H9 (cell line): Measurements from ENCODE around the gene SPC24. TPM values are rescaled to one million over a fixed set of nuclear protein-coding genes. Genes with fewer than 3 reads are reported as not detected.

Experiments
- DNase-seq: peaks from one replicate; pipeline ENCODE4 v3.0.0-alpha.2; 2017
- H2AFZ ChIP-seq: one replicate; pipeline ENCODE4 v1.6.1; 2013; ENCODE audit warnings: mild to moderate bottlenecking, low read length, control low read depth, moderate library complexity
- H2AK5ac ChIP-seq: 2 replicates; pipeline ENCODE4 v1.6.1; 2013; ENCODE audit warnings: low read length, control low read depth, mixed read lengths; ENCODE audit not compliant: insufficient read length
- H2BK120ac ChIP-seq: one replicate; pipeline ENCODE4 v1.6.1; 2013; ENCODE audit warnings: low read depth, mild to moderate bottlenecking, low read length, control low read depth, inconsistent platforms; ENCODE audit not compliant: poor library complexity, severe bottlenecking
- H2BK12ac ChIP-seq: 2 replicates; pipeline ENCODE4 v1.6.1; 2013; ENCODE audit warnings: low read length, control low read depth, mixed read lengths, low read depth; ENCODE audit not compliant: insufficient read length
- H2BK15ac ChIP-seq: 2 replicates; pipeline ENCODE4 v1.6.1; 2013; ENCODE audit warnings: low read depth, low read length, control low read depth
- H2BK20ac ChIP-seq: one replicate; pipeline ENCODE4 v1.6.1; 2013; ENCODE audit warnings: low read depth, mild to moderate bottlenecking, low read length, control low read depth, inconsistent platforms; ENCODE audit not compliant: poor library complexity, severe bottlenecking
- H2BK5ac ChIP-seq: 2 replicates; pipeline ENCODE4 v1.6.1; 2013; ENCODE audit warnings: low read length, control low read depth, mixed read lengths; ENCODE audit not compliant: insufficient read length
- H3K14ac ChIP-seq: 2 replicates; pipeline ENCODE4 v1.6.1; 2013; ENCODE audit warnings: low read length, control low read depth; ENCODE audit not compliant: insufficient read depth
- H3K18ac ChIP-seq: 2 replicates; pipeline ENCODE4 v1.6.1; 2013; ENCODE audit warnings: low read depth, mild to moderate bottlenecking, mixed read lengths, low read length, control low read depth; ENCODE audit not compliant: insufficient read length
- H3K23ac ChIP-seq: 2 replicates; pipeline ENCODE4 v1.6.1; 2013; ENCODE audit warnings: low read length, control low read depth, mixed read lengths, low read depth; ENCODE audit not compliant: insufficient read length
- H3K23me2 ChIP-seq: 2 replicates; pipeline ENCODE4 v1.6.1; 2013; ENCODE audit warnings: low read depth, mild to moderate bottlenecking, mixed read lengths, low read length, control low read depth; ENCODE audit not compliant: insufficient read length, poor library complexity, severe bottlenecking
- H3K27ac ChIP-seq: 2 replicates; pipeline ENCODE4 v1.5.1; 2013; ENCODE audit warnings: low read length, control low read depth, mixed read lengths, low read depth; ENCODE audit not compliant: insufficient read length
- H3K27me3 ChIP-seq: 2 replicates; pipeline ENCODE4 v1.6.1; 2013; ENCODE audit warnings: low read length, control low read depth, inconsistent platforms; ENCODE audit not compliant: insufficient read depth
- H3K4ac ChIP-seq: 2 replicates; pipeline ENCODE4 v1.6.1; 2013; ENCODE audit warnings: low read depth, mild to moderate bottlenecking, control low read depth, inconsistent platforms, low read length, moderate library complexity
- H3K4me1 ChIP-seq: 2 replicates; pipeline ENCODE4 v1.6.1; 2013; ENCODE audit warnings: low read length, control low read depth, inconsistent platforms; ENCODE audit not compliant: insufficient read depth
- H3K4me2 ChIP-seq: 2 replicates; pipeline ENCODE4 v1.6.1; 2013; ENCODE audit warnings: low read length, control low read depth, mixed read lengths; ENCODE audit not compliant: insufficient read length, insufficient read depth
- H3K56ac ChIP-seq: 2 replicates; pipeline ENCODE4 v1.6.1; 2013; ENCODE audit warnings: low read depth, mild to moderate bottlenecking, mixed read lengths, low read length, control low read depth; ENCODE audit not compliant: insufficient read length
- H3K79me1 ChIP-seq: 2 replicates; pipeline ENCODE4 v1.6.1; 2013; ENCODE audit warnings: low read depth, mild to moderate bottlenecking, moderate library complexity, low read length, control low read depth, inconsistent platforms; ENCODE audit not compliant: insufficient read depth, poor library complexity, severe bottlenecking
- H3K79me2 ChIP-seq: 2 replicates; pipeline ENCODE4 v1.6.1; 2013; ENCODE audit warnings: low read length, control low read depth, inconsistent platforms; ENCODE audit not compliant: insufficient read depth
- H3K9ac ChIP-seq: 2 replicates; pipeline ENCODE4 v1.6.1; 2013; ENCODE audit warnings: low read length, control low read depth, mixed read lengths; ENCODE audit not compliant: insufficient read length; ENCODE audit errors: extremely low read depth
- H3K9me3 ChIP-seq: one replicate; pipeline ENCODE4 v1.6.1; 2013; ENCODE audit warnings: low read depth, low read length, inconsistent platforms; ENCODE audit not compliant: control insufficient read depth
- H3T11ph ChIP-seq: one replicate; pipeline ENCODE4 v1.6.1; 2013; ENCODE audit warnings: mild to moderate bottlenecking, low read length, control low read depth, inconsistent platforms
- H4K20me1 ChIP-seq: one replicate; pipeline ENCODE4 v1.6.1; 2013; ENCODE audit not compliant: control insufficient read depth, insufficient read length, insufficient read depth
- H4K5ac ChIP-seq: 2 replicates; pipeline ENCODE4 v1.6.1; 2013; ENCODE audit warnings: low read depth, mild to moderate bottlenecking, mixed read lengths, low read length, control low read depth; ENCODE audit not compliant: insufficient read length
- H4K8ac ChIP-seq: replicated peaks from 2 replicates; pipeline ENCODE4 v1.6.1; 2013; ENCODE audit warnings: low read length, control low read depth, mixed read lengths, low read depth; ENCODE audit not compliant: insufficient read length
- H4K91ac ChIP-seq: 2 replicates; pipeline ENCODE4 v1.6.1; 2013; ENCODE audit warnings: low read depth, mild to moderate bottlenecking, moderate library complexity, mixed read lengths, low read length, control low read depth; ENCODE audit not compliant: insufficient read length
- H3K27ac Mint-ChIP-seq, 3 experiments: 2 replicates in 2 of 3; 3 replicates in 1 of 3; pipeline ENCODE4 v1.8.0; 2020 to 2021; ENCODE audit warnings: mixed read lengths in 3 of 3, mild to moderate bottlenecking in 1 of 3, moderate library complexity in 1 of 3
- H3K27me3 Mint-ChIP-seq: 2 replicates; pipeline ENCODE4 v1.8.0; 2021; ENCODE audit warnings: low read depth, mild to moderate bottlenecking, moderate library complexity, mixed read lengths
- H3K36me3 Mint-ChIP-seq, 3 experiments: 2 replicates in 2 of 3; 3 replicates in 1 of 3; pipeline ENCODE4 v1.8.0; 2020 to 2021; ENCODE audit warnings: low read depth in 3 of 3, mixed read lengths in 3 of 3; ENCODE audit not compliant: insufficient read depth in 1 of 3
- H3K4me1 Mint-ChIP-seq, 2 experiments: 2 replicates each; pipeline ENCODE4 v1.8.0; 2020; ENCODE audit warnings: mixed read lengths in 2 of 2
- H3K4me3 Mint-ChIP-seq, 2 experiments: 2 replicates in 1 of 2; 3 replicates in 1 of 2; pipeline ENCODE4 v1.8.0; 2020 to 2021; ENCODE audit warnings: mild to moderate bottlenecking in 2 of 2, mixed read lengths in 2 of 2, moderate library complexity in 1 of 2
- H3K9me3 Mint-ChIP-seq, 2 experiments: 2 replicates in 1 of 2; 3 replicates in 1 of 2; pipeline ENCODE4 v1.8.0; 2020; ENCODE audit warnings: mild to moderate bottlenecking in 2 of 2, mixed read lengths in 2 of 2, moderate library complexity in 1 of 2
- CTCF ChIP-seq: fragments of 200-600 bp; sonication (generic); conservative IDR thresholded peaks from 3 replicates; pipeline ENCODE4 v1.8.0; 2021; ENCODE audit warnings: antibody characterized with exemption, mild to moderate bottlenecking
- WGBS: extraction: QIAGEN DNeasy Blood & Tissue Kit; methylation state at CpG from one replicate; pipeline ENCODE4 v1.1.7; 2013; ENCODE audit warnings: missing lambda C conversion rate, low lambda C conversion rate, mixed read lengths; ENCODE audit not compliant: insufficient read length; ENCODE audit errors: extremely low coverage; 5-methylcytosine and 5-hydroxymethylcytosine counted together
- total RNA-seq: library from RNA; stranded (reverse); gene quantifications from 2 replicates; pipeline ENCODE4 v1.2.1, GENCODE V29; 2021

Gene SPC24
- total RNA-seq, 1 experiment from 2014 or later = 51.5 TPM

GRCh38 chr19:11145536-11145924 is 10.1 kb downstream of the SPC24 start:
- Histone ChIP-seq H2BK15ac (no peak overlapping the region), H2AK5ac (no peak overlapping the region), H3K79me1 (no peaks in the 10 kb centered on the region), H3K4me1 (no peaks in the 10 kb centered on the region; the same call in 1 of the 2 replicates), H3K56ac (no peak overlapping the region), H3K9me3 (no peaks in the 10 kb centered on the region), H2BK5ac (no peak overlapping the region), H3K9ac (no peak overlapping the region), H4K20me1 (no peaks in the 10 kb centered on the region), H3T11ph (no peak overlapping the region), H3K23me2 (no peaks in the 10 kb centered on the region), H3K14ac (no peak overlapping the region), H4K91ac (no peak overlapping the region), H4K5ac (no peak overlapping the region), H3K27ac (no peak overlapping the region), H2BK120ac (no peak overlapping the region), H3K18ac (no peak overlapping the region), H4K8ac (no peak overlapping the region), H3K4ac (no peak overlapping the region), H3K23ac (no peak overlapping the region), H3K27me3 (no peaks in the 10 kb centered on the region), H2BK12ac (no peak overlapping the region), H3K4me2 (no peak overlapping the region), H2BK20ac (no peak overlapping the region), H3K79me2 (no peaks in the 10 kb centered on the region), H2AFZ (no peak overlapping the region)
- Mint-ChIP-seq H3K27ac (no peak overlapping the region), H3K9me3 (no peaks in the 10 kb centered on the region), H3K4me1 (peaks cover 12 to 15% of the 10 kb centered on the region in 2 experiments), H3K4me3 (no peak overlapping the region), H3K27me3 (no peaks in the 10 kb centered on the region), H3K36me3 (peaks cover 18 to 44% (median 39%) of the 10 kb centered on the region in 3 experiments)
- WGBS = no CpG with 5 or more reads among the region's 3 CpGs
- DNase-seq = no peak
- no peak for TF ChIP-seq CTCF
